ENCODE measurements around the gene CABP7. TPM values are rescaled to one million over a fixed set of nuclear protein-coding genes. Genes with fewer than 3 reads are reported as not detected.

CABP7 gene
- total and polyA plus RNA-seq, 10 donors, result 0.04 to 0.37 (median 0.15) TPM; not detected in 5

DNA sequence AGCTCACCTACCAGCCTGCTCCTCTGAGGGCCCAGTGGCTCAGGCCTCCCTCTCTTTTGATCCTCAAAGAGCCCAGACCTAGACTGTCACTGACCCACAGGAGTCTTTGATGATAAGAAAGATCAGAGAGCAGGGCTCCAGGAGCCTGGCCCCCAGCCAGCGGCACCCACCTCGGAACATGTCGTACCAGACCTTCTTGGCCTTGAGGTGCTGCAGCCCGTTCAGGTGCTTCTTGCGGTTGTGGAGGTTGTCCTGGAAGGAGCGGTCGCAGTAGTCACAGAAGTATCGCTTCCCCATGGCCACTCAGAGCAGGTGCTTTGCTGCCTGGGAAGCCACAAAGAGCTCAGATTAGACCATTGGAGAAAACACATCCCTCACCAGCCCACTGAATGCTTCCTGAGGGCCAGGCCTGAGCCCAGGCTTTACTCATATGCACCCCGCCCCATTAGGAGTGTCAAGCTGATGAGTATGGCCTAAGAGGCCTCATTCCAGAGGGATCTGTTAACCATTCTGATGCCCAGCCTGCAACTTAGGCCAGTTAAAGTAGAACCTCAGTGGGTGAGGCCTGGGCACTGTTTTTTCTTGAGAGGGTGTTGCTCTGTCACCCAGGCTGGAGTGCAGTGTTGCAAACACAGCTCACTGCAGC lies 28.6 kb downstream of the CABP7 start:
- 82 to 98% (median 92%) methylated on average over 9 of the region's 9 CpGs for WGBS, 5 donors
- no peak for TF ChIP-seq POLR2A (IDR thresholded peaks at IDR 0.05)
- peak in 1 of 3 donors; percentile 8 for TF ChIP-seq POLR2AphosphoS5 (IDR thresholded peaks at IDR 0.05)
- TF ChIP-seq, protein P1, sequence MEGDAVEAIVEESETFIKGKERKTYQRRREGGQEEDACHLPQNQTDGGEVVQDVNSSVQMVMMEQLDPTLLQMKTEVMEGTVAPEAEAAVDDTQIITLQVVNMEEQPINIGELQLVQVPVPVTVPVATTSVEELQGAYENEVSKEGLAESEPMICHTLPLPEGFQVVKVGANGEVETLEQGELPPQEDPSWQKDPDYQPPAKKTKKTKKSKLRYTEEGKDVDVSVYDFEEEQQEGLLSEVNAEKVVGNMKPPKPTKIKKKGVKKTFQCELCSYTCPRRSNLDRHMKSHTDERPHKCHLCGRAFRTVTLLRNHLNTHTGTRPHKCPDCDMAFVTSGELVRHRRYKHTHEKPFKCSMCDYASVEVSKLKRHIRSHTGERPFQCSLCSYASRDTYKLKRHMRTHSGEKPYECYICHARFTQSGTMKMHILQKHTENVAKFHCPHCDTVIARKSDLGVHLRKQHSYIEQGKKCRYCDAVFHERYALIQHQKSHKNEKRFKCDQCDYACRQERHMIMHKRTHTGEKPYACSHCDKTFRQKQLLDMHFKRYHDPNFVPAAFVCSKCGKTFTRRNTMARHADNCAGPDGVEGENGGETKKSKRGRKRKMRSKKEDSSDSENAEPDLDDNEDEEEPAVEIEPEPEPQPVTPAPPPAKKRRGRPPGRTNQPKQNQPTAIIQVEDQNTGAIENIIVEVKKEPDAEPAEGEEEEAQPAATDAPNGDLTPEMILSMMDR (IDR thresholded peaks at IDR 0.05 in 8 of 11, conservative IDR thresholded peaks at IDR 0.05 in 3 of 11), result no peak
- H3K27me3 ChIP-seq (replicated peaks in 1 of 7), result no peaks in the 10 kb centered on the region
- intact Hi-C loops (cut with DNase I; ENCODE audit: low total_unique reads), result no loop called here
- no peak for DNase-seq
- no peak overlapping the region for H3K4me3 ChIP-seq
- no peaks in the 10 kb centered on the region for H3K9me3 ChIP-seq
- H3K4me1 ChIP-seq, result peaks cover 0 to 28% (median 13%) of the 10 kb centered on the region in 6 donors
- peak overlapping the region in 1 of 8 donors; percentile 12 for H3K27ac ChIP-seq
- H3K36me3 ChIP-seq, result peaks cover 0 to 82% (median 41%) of the 10 kb centered on the region in 6 donors

DNA sequence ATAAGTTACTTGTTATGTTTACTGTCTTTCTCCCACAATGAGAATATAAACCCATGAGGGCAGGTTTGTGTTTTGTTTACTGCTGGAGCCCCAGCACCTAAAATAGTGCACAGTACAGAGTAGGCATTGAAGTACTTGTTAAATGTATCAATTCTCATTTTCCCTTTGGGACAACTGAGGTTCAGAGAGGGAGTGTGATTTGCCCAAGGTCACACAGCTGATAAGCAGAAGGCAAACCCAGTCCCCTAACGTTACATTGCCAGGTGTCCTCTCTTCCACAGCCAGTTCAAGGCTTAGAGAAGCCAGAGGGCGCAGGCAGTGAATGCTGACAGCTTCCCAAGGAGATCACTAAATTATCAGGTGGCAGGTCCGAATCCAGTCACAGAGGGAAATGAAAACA lies 30.2 kb downstream of the CABP7 start:
- Histone ChIP-seq H3K27ac (peak overlapping the region in 4 of 8 donors; percentile 69 to 86 (median 82)), H3K27me3 (replicated peaks in 1 of 7) (no peaks in the 10 kb centered on the region), H3K36me3 (peaks cover 0 to 77% (median 41%) of the 10 kb centered on the region in 6 donors), H3K9me3 (no peaks in the 10 kb centered on the region), H3K4me3 (peak overlapping the region in 1 of 8 donors; percentile 1), H3K4me1 (peaks cover 0 to 28% (median 13%) of the 10 kb centered on the region in 6 donors)
- TF ChIP-seq, protein P1 (IDR thresholded peaks at IDR 0.05 in 8 of 11, conservative IDR thresholded peaks at IDR 0.05 in 3 of 11), result no peak
- TF ChIP-seq POLR2A (IDR thresholded peaks at IDR 0.05) (no peak), POLR2AphosphoS5 (IDR thresholded peaks at IDR 0.05) (no peak)
- WGBS, 5 donors, result 82 to 94% (median 90%) methylated on average over 3 of the region's 3 CpGs
- DNase-seq, result no peak
- intact Hi-C loops (cut with DNase I; ENCODE audit: low total_unique reads), result no loop called here

DNA sequence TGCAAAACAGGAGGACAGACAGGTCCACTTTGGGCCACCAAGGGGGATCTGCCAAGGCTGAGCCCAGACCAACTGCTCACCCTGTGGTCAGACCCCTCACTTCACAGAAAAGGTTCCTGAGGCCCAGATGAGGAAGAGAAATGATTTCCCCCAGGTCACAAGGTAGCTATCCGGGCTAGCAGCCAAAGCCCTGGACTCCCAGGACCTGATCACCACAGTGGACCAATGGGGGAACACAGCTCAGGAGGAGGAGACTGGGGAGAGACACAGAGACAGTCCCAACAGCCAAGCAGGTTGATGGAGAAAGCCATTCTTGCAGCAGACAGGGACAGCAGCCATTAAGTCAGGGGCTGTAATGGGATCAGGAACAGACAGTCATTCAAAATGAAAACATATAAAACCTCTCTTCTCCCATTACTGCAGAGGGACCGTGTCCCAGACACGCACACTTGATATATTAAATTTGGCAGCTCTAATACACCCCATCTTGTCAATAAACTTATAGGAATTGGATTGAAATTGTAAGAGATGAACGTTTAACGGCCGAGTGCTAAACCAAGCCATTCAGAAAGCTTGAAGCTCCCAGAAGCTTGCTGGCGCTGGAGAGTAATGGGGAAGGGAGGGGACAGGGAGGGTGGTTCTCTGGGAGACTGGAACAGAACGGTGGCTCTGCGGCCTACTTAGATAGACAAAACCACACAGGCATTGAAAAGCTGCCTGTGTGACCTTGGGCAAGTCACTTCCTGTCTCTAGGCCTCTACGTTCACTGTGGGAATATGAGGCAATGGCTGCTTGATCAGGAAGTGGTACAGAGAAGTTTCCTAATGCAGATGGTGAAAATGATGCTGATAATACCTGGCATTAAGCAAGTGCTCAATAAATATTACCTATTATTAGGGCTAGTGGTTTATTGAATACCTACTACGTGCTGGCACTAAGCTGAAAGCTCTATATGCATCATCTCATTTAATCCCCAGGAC lies 31.0 kb downstream of the CABP7 start:
- intact Hi-C loops (cut with DNase I; ENCODE audit: low total_unique reads), result no loop called here
- Histone ChIP-seq H3K9me3 (no peaks in the 10 kb centered on the region), H3K4me3 (peak overlapping the region in 1 of 8 donors; percentile 19), H3K36me3 (peaks cover 0 to 69% (median 33%) of the 10 kb centered on the region in 6 donors), H3K4me1 (peaks cover 0 to 28% (median 13%) of the 10 kb centered on the region in 6 donors), H3K27me3 (replicated peaks in 1 of 7) (no peaks in the 10 kb centered on the region), H3K27ac (peak overlapping the region in 7 of 8 donors; percentile 56 to 86 (median 73))
- DNase-seq, result no peak
- WGBS, 5 donors, result 46 to 75% (median 56%) methylated on average over 11 of the region's 11 CpGs
- TF ChIP-seq POLR2A (IDR thresholded peaks at IDR 0.05) (no peak), POLR2AphosphoS5 (IDR thresholded peaks at IDR 0.05) (peak in 1 of 3 donors; percentile 83)

DNA sequence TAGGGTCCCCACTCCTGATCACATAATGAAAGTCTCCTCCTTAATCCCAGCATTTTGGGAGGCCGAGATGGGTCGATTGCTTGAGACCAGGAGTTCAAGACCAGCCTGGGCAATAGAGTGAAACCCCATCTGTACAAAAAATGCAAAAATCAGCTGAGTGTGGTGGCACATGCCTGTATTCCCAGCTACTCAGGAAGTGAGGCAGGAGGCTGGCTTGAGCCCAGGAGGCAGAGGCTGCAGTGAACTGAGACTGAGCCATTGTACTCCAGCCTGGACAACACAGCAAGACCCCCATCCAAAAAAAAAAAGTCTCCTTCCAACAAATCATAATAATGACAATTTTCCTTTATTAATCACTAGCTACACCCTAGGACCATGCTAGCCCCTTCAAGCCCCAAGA lies 31.9 kb downstream of the CABP7 start:
- H3K27me3 ChIP-seq (replicated peaks in 1 of 7), result no peaks in the 10 kb centered on the region
- H3K27ac ChIP-seq, result peak overlapping the region in 7 of 8 donors; percentile 56 to 86 (median 73)
- H3K4me1 ChIP-seq, result peaks cover 0 to 28% (median 13%) of the 10 kb centered on the region in 6 donors
- no peaks in the 10 kb centered on the region for H3K9me3 ChIP-seq
- WGBS, 5 donors, result 86 to 98% (median 96%) methylated on average over 2 of the region's 2 CpGs
- H3K36me3 ChIP-seq, result peaks cover 0 to 67% (median 25%) of the 10 kb centered on the region in 6 donors
- no peak for DNase-seq
- TF ChIP-seq POLR2A (IDR thresholded peaks at IDR 0.05), result no peak
- TF ChIP-seq, protein P1 (IDR thresholded peaks at IDR 0.05 in 8 of 11, conservative IDR thresholded peaks at IDR 0.05 in 3 of 11), result no peak
- TF ChIP-seq POLR2AphosphoS5 (IDR thresholded peaks at IDR 0.05), result no peak
- H3K4me3 ChIP-seq, result peak overlapping the region in 1 of 8 donors; percentile 19
- intact Hi-C loops (cut with DNase I; ENCODE audit: low total_unique reads), result no loop called here
